SHP77 (cell line): ENCODE data around the gene SIK3.

Source experiments
- DNase-seq, 2 experiments: peaks; one replicate each; lab custom pipeline; 2025; lab: John Stamatoyannopoulos, UW

SIK3 gene

DNA sequence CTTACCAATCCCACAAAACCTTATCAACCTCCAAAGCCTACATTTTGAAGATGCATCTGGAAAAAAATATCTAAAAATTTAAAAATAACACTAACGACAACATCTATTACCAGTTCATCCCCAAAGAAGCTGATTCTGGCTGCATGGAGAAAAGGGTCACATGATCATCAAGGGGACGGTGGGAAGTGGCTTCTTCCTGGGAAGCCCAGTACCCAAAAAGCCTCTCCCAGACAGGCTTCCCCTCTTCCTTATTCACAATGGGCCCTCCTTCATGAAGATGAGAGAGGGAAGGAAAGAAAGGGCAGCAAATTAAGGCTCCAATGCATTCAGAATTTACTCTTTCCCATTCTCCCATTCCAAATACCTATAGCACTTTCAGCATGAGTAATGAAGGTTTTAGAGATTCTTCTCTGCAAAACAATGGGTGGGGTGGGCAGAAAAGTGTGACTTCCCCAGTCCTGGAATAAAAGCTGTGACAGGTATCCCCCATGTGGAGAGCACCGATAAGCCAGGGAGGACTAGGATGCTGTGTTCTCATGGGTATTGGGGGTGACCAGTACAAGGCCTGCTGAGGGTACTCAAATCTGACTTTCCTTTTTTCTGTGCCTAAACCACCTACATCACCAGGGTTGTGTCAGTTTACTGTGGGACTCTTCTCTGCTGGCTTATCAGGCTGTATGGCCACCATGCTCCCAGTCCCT lies 88.2 kb downstream of the SIK3 start:
- DNase-seq = no peak

DNA sequence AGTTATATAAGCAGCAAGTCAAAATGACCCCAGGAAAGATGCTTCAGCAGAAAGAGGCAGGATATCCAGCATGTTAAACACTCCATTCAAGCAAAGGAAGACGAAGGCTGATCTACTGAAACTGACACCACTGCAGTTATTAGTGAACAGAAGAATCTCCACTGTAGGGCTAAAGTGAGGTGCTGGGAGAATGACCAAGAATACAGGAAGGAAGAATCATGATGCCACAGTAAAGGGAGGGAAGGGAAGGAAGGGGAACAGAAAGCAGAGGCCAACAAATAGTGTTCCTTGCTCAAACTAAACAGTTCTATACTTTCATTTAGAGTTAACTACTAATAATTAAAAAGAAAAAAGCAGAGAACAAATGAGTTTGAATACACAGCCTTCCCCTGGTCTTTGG lies 92.5 kb downstream of the SIK3 start:
- DNase-seq = no peak

DNA sequence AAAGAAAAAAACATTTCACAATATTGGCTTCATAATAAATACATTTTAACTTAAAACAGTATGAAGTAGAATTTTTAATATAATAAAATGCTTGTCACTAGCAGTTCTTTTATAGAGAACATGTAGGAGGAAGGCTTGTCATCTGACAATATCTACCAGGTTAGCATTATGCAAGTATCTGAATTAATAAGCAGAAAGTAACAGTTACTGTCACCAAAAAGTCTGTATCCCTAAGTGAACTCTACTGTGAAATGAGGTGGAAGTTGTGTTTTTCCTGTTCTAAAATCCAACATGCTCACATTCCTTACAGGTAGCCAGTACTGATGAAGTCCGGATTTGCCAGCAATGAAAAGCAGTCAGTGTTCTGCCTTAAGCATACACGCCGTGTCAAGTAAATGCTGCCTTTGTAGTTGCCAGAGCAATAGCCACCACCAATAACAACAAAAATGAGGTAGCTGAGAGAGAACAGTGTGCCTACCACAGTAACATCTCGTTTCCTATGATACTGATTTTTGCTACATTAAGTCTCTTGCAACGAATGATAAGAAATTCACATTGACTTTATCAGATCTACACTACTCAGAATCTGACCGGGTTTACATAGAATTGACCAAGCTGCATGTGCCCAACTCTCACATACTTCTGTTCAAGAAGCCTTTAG lies 95.5 kb downstream of the SIK3 start:
- no peak for DNase-seq

GRCh38 chr11:117000014-117000737 lies 98.1 kb downstream of the SIK3 start:
- DNase-seq = no peak

- no peak for DNase-seq
Measured at GRCh38 chr11:116997071-116997470, 101.2 kb downstream of the SIK3 start.

- no peak for DNase-seq
Measured at GRCh38 chr11:116994195-116994594, 104.0 kb downstream of the SIK3 start.

- DNase-seq = peak in 1 of 2 experiments; percentile 4
Measured at GRCh38 chr11:116993599-116993998, 104.6 kb downstream of the SIK3 start.

DNA sequence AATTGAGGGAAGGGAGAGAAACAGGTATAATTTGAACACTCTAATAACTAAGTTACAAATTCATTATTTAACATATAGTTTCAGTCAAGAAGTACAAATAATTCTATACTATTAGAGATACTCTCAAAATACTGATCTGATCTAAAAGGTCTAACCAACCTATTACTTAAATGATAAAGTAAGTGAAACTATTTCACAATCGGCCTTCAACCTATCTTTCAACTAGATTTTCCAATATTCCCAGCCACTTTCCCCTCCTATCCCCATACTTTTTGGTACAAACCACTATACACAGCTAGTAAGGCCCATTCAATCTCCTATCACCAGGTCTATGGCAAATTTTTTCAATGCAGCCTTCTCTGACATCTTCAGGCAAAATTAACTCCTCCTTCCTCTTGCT lies 106.7 kb downstream of the SIK3 start:
- no peak for DNase-seq

GRCh38 chr11:116990811-116991210 lies 107.4 kb downstream of the SIK3 start:
- no peak for DNase-seq

- DNase-seq = no peak
Measured at GRCh38 chr11:116990061-116990473, 108.2 kb downstream of the SIK3 start.

DNA sequence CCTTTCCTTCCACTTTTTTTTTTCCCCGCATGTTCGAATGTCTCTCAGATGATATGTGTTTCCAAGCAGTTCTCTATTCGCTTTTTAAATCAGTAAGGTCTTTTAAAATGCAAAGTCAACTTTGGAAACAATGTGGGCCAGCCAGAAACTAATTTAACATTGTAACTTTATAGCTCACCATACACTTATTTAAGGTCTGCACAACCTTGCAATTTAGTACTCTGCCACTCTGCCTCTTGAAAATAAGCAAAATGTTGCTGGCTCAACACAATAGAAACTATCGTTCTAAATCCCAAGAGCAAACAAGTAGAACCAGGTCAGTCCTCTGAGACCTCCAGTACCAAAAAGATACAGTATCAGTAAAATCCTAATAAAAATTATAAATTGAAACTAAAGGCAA lies 109.0 kb downstream of the SIK3 start:
- DNase-seq = no peak

GRCh38 chr11:116986521-116987105 lies 111.6 kb downstream of the SIK3 start:
- DNase-seq = no peak

DNA sequence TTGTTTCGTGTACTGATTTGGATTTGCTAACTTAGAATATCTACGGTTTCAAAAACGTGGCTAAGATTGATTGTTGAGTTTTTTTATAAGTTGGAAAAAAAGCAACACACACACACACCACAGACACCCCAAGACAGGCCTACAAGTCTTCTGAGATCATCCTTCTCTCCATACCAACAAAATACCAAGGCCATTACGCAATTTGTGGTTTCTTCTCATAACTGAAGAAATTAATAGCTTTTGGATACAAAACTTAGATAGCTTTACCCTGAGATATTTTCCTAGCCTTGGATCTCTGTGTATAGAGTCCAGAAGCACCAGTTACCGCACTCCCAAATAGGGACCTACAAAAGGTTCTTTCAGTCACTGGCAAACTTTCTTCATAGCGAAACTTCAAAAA lies 113.6 kb downstream of the SIK3 start:
- no peak for DNase-seq

DNA sequence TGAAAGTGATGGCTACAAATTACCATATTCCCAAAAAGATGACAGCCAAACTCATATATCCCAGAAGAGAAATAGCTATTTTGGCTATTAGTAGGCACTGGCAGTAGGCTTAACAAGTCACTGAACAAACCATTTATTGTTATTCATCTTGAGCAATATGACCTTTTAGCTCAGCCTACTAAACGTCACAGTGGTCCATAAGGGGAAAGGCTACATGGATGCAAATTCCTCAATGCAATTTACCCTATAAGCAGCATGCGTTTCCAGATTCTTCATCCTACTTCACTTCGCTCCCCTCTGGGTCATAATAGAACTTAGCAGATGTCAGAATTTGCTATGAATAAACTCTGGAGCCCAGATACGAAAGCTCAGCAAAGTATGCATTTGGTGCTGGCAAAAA lies 114.0 kb downstream of the SIK3 start:
- no peak for DNase-seq

GRCh38 chr11:116981266-116981885 lies 116.9 kb downstream of the SIK3 start:
- no peak for DNase-seq

- DNase-seq = no peak
Measured at GRCh38 chr11:116980136-116980793, 118.0 kb downstream of the SIK3 start.

GRCh38 chr11:116976941-116977570 lies 121.2 kb downstream of the SIK3 start:
- DNase-seq = no peak

DNA sequence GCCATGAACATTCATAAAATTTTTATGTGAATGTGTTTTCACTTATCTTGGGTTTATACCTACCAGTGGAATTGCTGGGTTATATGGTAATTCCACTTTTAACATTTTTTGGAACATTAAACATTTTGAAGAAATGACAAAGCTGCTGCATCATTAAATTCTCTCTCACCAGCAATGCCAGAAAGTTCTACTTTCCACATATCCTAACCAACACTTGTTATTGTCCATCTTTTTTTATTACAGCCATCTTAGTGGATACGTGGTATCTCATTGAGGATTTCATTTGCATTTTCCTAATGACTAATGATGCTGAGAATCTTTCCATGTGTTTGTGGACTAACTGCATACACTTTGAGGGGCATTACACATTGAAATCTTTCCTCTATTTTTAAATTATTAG lies 122.6 kb downstream of the SIK3 start:
- DNase-seq = no peak

DNA sequence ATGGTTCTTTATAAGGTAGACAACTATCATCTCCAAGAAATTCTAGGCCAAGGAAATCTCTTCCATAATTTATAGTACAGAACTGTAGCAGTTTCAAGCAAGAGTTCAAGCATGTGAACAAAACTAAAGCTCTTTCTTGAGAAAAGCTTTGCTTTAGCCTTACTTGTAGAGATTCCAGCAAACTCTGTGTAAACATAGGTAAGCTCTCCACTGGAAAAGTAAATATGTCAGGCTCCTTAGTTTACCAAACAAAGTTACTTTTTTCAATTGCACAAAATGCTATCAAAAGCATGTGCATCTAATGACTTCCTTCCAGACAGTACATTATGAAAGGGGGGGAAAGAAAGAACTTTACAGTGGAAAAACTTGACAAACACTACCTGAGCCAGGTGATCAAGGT lies 125.0 kb downstream of the SIK3 start:
- DNase-seq = no peak

GRCh38 chr11:116972691-116973090 lies 125.5 kb downstream of the SIK3 start:
- DNase-seq = no peak
